GM13977 (cell line): ENCODE results near the gene LRIT2.

Source experiments
- DNase-seq: peaks from one replicate; pipeline ENCODE4 v3.0.0; 2012; ENCODE audit warnings: low spot score
- in situ Hi-C: fragments of 300-500 bp; cut with MboI; formaldehyde crosslinking; loops from one replicate; pipeline ENCODE4 v1.12.0; 2022; ENCODE audit warnings: low sequenced_read_pairs, low pct_unique_long_range_greater_than_20kb, mixed read lengths, inconsistent platforms; ENCODE audit not compliant: unreplicated experiment
- TF ChIP-seq, protein P1 (sequence below): IDR thresholded peaks from 2 replicates; pipeline ENCODE4 v1.5.1; 2012; ENCODE audit warnings: mild to moderate bottlenecking, control low read depth; ENCODE audit not compliant: insufficient read depth; ENCODE audit errors: extremely low read depth, missing control alignments

The LRIT2 gene

DNA sequence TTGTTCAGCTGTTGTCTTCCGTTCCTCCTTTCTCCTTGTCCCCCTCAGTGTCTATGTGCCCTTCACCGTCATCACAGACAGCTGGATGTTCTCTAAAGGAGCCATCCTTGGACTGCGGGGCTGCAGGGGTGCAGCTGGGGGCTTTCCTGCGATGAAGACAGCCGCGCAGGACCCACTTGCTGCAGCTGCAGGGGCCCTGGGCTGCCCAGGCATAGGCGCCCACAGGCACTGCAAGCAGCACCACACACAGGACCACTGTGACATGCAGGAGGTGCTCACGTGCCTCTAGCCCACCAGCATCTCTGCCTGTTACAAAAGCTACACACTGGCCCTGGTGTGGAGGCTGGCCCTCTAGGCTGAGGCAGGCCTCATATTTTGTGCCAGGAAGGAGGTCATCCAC is 3.4 kb downstream of the LRIT2 start:
- TF ChIP-seq, protein P1, sequence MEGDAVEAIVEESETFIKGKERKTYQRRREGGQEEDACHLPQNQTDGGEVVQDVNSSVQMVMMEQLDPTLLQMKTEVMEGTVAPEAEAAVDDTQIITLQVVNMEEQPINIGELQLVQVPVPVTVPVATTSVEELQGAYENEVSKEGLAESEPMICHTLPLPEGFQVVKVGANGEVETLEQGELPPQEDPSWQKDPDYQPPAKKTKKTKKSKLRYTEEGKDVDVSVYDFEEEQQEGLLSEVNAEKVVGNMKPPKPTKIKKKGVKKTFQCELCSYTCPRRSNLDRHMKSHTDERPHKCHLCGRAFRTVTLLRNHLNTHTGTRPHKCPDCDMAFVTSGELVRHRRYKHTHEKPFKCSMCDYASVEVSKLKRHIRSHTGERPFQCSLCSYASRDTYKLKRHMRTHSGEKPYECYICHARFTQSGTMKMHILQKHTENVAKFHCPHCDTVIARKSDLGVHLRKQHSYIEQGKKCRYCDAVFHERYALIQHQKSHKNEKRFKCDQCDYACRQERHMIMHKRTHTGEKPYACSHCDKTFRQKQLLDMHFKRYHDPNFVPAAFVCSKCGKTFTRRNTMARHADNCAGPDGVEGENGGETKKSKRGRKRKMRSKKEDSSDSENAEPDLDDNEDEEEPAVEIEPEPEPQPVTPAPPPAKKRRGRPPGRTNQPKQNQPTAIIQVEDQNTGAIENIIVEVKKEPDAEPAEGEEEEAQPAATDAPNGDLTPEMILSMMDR = no peak
- no peak for DNase-seq
- in situ Hi-C loops = no loop called here

GRCh38 chr10:84217746-84218145 is 7.6 kb downstream of the LRIT2 start:
- TF ChIP-seq, protein P1 = no peak
- DNase-seq = no peak
- in situ Hi-C loops = loop anchor here (10.0 kb wide), 1 partner anchor 73 kb away; no protein-coding TSS in a partner anchor

DNA sequence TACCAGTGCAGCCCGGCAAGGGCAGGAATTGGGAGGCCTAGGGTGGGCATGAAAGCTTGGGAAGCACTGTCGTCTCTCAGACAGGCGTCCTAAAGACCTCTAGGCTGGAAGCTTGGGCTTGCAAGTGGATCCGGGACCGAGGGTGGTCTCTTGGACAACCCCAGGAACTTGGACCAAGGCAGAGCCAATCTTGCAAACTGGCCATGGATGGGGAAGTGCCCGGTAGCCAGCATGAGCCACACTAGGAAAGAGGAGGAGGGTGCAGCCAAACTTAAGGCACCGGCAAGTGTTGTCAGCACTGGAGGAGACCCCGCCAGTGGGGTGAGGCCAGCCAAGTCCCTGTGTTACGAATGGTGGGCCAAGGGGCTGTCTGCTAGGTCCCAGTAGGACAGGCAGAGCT is 8.5 kb downstream of the LRIT2 start:
- in situ Hi-C loops = loop anchor here (10.0 kb wide), 1 partner anchor 72 kb away; no protein-coding TSS in a partner anchor
- TF ChIP-seq, protein P1 = no peak

GRCh38 chr10:84214612-84215235 is 10.6 kb downstream of the LRIT2 start:
- in situ Hi-C loops = loop anchor here (10.0 kb wide), 1 partner anchor 70 kb away; no protein-coding TSS in a partner anchor
- DNase-seq = peak; percentile 73

More for the DNA sequence above, 8.5 kb downstream of the LRIT2 start:
- no peak for DNase-seq

DNA sequence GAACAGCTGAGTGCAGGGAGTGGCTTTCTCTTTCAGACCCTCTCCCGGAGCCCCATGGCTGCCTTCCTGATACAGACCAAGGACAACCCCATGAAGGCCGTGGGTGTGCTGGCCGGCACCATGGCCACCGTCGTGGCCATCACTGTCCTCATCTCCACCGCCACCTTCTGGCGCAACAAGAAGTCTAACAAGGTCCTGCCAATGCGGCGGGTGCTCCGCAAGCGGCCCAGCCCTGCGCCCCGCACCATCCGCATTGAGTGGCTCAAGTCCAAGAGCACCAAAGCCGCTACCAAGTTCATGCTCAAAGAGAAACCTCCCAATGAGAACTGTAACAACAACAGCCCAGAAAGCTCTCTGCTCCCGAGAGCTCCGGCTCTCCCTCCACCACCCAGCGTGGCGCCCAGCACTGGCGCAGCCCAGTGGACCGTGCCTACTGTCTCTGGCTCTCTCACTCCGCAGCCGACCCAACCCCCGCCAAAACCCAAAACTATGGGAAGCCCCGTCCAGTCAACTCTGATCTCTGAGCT is 11.2 kb downstream of the LRIT2 start:
- TF ChIP-seq, protein P1 = no peak
- in situ Hi-C loops = loop anchor here (10.0 kb wide), 1 partner anchor 69 kb away; no protein-coding TSS in a partner anchor
- DNase-seq = no peak

More at GRCh38 chr10:84214612-84215235, 10.6 kb downstream of the LRIT2 start:
- TF ChIP-seq, protein P1 = peak; percentile 83

GRCh38 chr10:84213076-84213475 is 12.3 kb downstream of the LRIT2 start:
- no peak for DNase-seq
- TF ChIP-seq, protein P1 = no peak
- in situ Hi-C loops = loop anchor here (10.0 kb wide), 1 partner anchor 68 kb away; no protein-coding TSS in a partner anchor
